ENCODE data around the gene LRRC4C.

LRRC4C gene

GRCh38 chr11:40388097-40388818, 1071.2 kb downstream of the LRRC4C start:
- H3K4me2 ChIP-seq (ENCODE audit: insufficient read depth, low read length), result no peak overlapping the region
- H4K20me1 ChIP-seq (ENCODE audit: insufficient read depth, low read length), result no peaks in the 10 kb centered on the region
- H3K9me3 ChIP-seq (ENCODE audit: insufficient read depth, low read length, severe bottlenecking), result no peaks in the 10 kb centered on the region
- TF ChIP-seq CTCF (IDR thresholded peaks at IDR 0.05; ENCODE audit: borderline replicate concordance, extremely low read depth, low read length, poor library complexity, severe bottlenecking) (no peak), EZH2 (IDR thresholded peaks at IDR 0.05; ENCODE audit: borderline replicate concordance, low read depth, low read length, severe bottlenecking) (no peak)
- no peak overlapping the region for H3K27ac ChIP-seq (ENCODE audit: low read length)
- H3K4me1 ChIP-seq (ENCODE audit: insufficient read depth, low read length), result no peaks in the 10 kb centered on the region
- H3K27me3 ChIP-seq (ENCODE audit: insufficient read depth, low read length, poor library complexity), result no peaks in the 10 kb centered on the region
- H3K4me3 ChIP-seq (ENCODE audit: low read depth in 1 of 2, low read length in 2 of 2), result no peak overlapping the region
- H2AFZ ChIP-seq (ENCODE audit: low read depth, low read length), result no peak overlapping the region
- no peaks in the 10 kb centered on the region for H3K79me2 ChIP-seq (ENCODE audit: insufficient read depth, low read length)
- no peaks in the 10 kb centered on the region for H3K36me3 ChIP-seq (ENCODE audit: insufficient read depth, low read length)
- DNase-seq, result no peak
- ATAC-seq (ENCODE audit: insufficient read depth, low read depth), result no peak
- H3K9ac ChIP-seq (ENCODE audit: low read depth, low read length), result no peak overlapping the region

- no peaks in the 10 kb centered on the region for H4K20me1 ChIP-seq (ENCODE audit: insufficient read depth, low read length)
- no peak for DNase-seq
- no peak overlapping the region for H3K27ac ChIP-seq (ENCODE audit: low read length)
- no peak overlapping the region for H3K4me3 ChIP-seq (ENCODE audit: low read depth in 1 of 2, low read length in 2 of 2)
- H3K36me3 ChIP-seq (ENCODE audit: insufficient read depth, low read length), result no peaks in the 10 kb centered on the region
- TF ChIP-seq EZH2 (IDR thresholded peaks at IDR 0.05; ENCODE audit: borderline replicate concordance, low read depth, low read length, severe bottlenecking), result no peak
- TF ChIP-seq CTCF (IDR thresholded peaks at IDR 0.05; ENCODE audit: borderline replicate concordance, extremely low read depth, low read length, poor library complexity, severe bottlenecking), result no peak
- no peak for ATAC-seq (ENCODE audit: insufficient read depth, low read depth)
- H3K27me3 ChIP-seq (ENCODE audit: insufficient read depth, low read length, poor library complexity), result no peaks in the 10 kb centered on the region
- H3K9ac ChIP-seq (ENCODE audit: low read depth, low read length), result no peak overlapping the region
- no peaks in the 10 kb centered on the region for H3K4me1 ChIP-seq (ENCODE audit: insufficient read depth, low read length)
- H3K79me2 ChIP-seq (ENCODE audit: insufficient read depth, low read length), result no peaks in the 10 kb centered on the region
- H3K9me3 ChIP-seq (ENCODE audit: insufficient read depth, low read length, severe bottlenecking), result no peaks in the 10 kb centered on the region
- H3K4me2 ChIP-seq (ENCODE audit: insufficient read depth, low read length), result no peak overlapping the region
- H2AFZ ChIP-seq (ENCODE audit: low read depth, low read length), result no peak overlapping the region
Observed at GRCh38 chr11:40387240-40387980, 1072.0 kb downstream of the LRRC4C start.

- no peak overlapping the region for H3K27ac ChIP-seq (ENCODE audit: low read length)
- no peak overlapping the region for H3K4me2 ChIP-seq (ENCODE audit: insufficient read depth, low read length)
- H3K4me1 ChIP-seq (ENCODE audit: insufficient read depth, low read length), result no peaks in the 10 kb centered on the region
- H4K20me1 ChIP-seq (ENCODE audit: insufficient read depth, low read length), result no peaks in the 10 kb centered on the region
- H3K79me2 ChIP-seq (ENCODE audit: insufficient read depth, low read length), result no peaks in the 10 kb centered on the region
- no peaks in the 10 kb centered on the region for H3K27me3 ChIP-seq (ENCODE audit: insufficient read depth, low read length, poor library complexity)
- ATAC-seq (ENCODE audit: insufficient read depth, low read depth) (no peak), DNase-seq (no peak)
- no peak overlapping the region for H3K9ac ChIP-seq (ENCODE audit: low read depth, low read length)
- H3K4me3 ChIP-seq (ENCODE audit: low read depth in 1 of 2, low read length in 2 of 2), result no peak overlapping the region
- no peaks in the 10 kb centered on the region for H3K9me3 ChIP-seq (ENCODE audit: insufficient read depth, low read length, severe bottlenecking)
- H3K36me3 ChIP-seq (ENCODE audit: insufficient read depth, low read length), result no peaks in the 10 kb centered on the region
- H2AFZ ChIP-seq (ENCODE audit: low read depth, low read length), result no peak overlapping the region
- TF ChIP-seq CTCF (IDR thresholded peaks at IDR 0.05; ENCODE audit: borderline replicate concordance, extremely low read depth, low read length, poor library complexity, severe bottlenecking) (no peak), EZH2 (IDR thresholded peaks at IDR 0.05; ENCODE audit: borderline replicate concordance, low read depth, low read length, severe bottlenecking) (no peak)
Observed at GRCh38 chr11:40384991-40385390, 1074.5 kb downstream of the LRRC4C start.
